ENCODE data around the gene TREML4.

TREML4 gene

DNA sequence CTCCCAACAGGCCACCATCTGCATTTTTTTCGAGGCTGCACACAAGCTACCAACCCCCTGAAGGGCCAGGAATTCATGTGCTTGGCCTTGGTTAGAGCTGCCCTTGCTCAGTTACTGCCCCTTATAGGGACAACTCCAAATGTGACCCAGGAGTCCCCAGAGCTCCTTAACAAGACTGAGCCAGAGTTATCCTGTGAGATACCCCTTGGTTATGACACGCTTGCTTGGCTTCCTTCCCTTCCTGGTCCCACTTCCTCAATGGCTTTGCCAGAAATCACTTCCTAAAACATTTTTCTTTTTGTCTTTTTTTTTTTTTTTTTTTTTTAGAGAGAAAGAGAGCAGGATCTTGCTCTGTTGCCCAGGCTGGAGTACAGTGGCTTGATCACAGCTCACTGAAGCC lies 49.5 kb downstream of the TREML4 start:
- peak overlapping the region; percentile 19 for H3K27ac Mint-ChIP-seq
- no peak overlapping the region for H3K4me3 Mint-ChIP-seq
- H3K4me1 Mint-ChIP-seq (ENCODE audit: low read depth): peaks cover 9% of the 10 kb centered on the region
- peaks cover 12% of the 10 kb centered on the region for H3K27me3 Mint-ChIP-seq (ENCODE audit: low read depth)
- no peaks in the 10 kb centered on the region for H3K9me3 Mint-ChIP-seq
- no peaks in the 10 kb centered on the region for H3K36me3 Mint-ChIP-seq (ENCODE audit: low read depth)

- Mint-ChIP-seq H3K9me3 (peaks cover 3% of the 10 kb centered on the region), H3K4me1 (ENCODE audit: low read depth) (peaks cover 9% of the 10 kb centered on the region), H3K27ac (no peak overlapping the region), H3K36me3 (ENCODE audit: low read depth) (no peaks in the 10 kb centered on the region), H3K4me3 (no peak overlapping the region), H3K27me3 (ENCODE audit: low read depth) (peaks cover 19% of the 10 kb centered on the region)
Measured at GRCh38 chr6:41278699-41279405, 50.7 kb downstream of the TREML4 start.

DNA sequence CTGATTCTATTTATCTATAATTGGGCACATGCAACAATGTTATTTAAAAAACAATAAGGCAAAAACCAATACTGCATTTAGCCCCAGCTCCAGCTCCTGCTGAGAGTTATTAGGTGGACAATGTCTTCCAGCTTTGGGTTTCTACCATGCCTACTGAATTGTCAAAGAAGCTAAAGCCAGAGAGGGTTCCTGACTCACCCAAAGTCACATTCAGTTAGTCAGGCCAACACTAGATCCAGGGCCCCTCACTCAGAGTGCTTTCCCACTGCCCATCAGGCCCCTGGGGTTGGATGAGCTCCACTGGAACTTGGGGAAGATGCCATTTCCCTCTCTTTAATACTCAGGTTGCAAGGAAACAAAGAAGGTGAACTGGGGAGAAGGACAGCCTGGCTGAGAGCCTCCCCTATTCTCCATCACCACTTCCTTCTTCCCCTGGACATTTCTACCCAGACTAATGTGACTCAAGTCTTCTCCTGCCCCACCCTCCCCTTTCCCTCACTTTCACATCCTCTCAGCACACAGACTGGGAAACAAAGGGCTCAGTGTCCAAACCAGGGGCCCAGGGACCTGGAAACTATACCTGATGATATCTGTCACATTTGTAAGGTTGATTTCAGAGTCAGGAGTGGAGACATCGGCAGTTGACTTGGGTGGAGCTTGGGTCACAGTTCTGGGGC lies 52.4 kb downstream of the TREML4 start:
- Mint-ChIP-seq H3K27me3 (ENCODE audit: low read depth) (peaks cover 19% of the 10 kb centered on the region), H3K9me3 (peaks cover 3% of the 10 kb centered on the region), H3K27ac (no peak overlapping the region), H3K36me3 (ENCODE audit: low read depth) (no peaks in the 10 kb centered on the region), H3K4me3 (no peak overlapping the region), H3K4me1 (ENCODE audit: low read depth) (peaks cover 9% of the 10 kb centered on the region)

- peaks cover 9% of the 10 kb centered on the region for H3K4me1 Mint-ChIP-seq (ENCODE audit: low read depth)
- H3K36me3 Mint-ChIP-seq (ENCODE audit: low read depth): no peaks in the 10 kb centered on the region
- H3K9me3 Mint-ChIP-seq: peaks cover 3% of the 10 kb centered on the region
- H3K27ac Mint-ChIP-seq: no peak overlapping the region
- H3K4me3 Mint-ChIP-seq: no peak overlapping the region
- peaks cover 7% of the 10 kb centered on the region for H3K27me3 Mint-ChIP-seq (ENCODE audit: low read depth)
Measured at GRCh38 chr6:41283600-41283999, 55.5 kb downstream of the TREML4 start.

- H3K27ac Mint-ChIP-seq: no peak overlapping the region
- H3K27me3 Mint-ChIP-seq (ENCODE audit: low read depth): peaks cover 7% of the 10 kb centered on the region
- no peaks in the 10 kb centered on the region for H3K36me3 Mint-ChIP-seq (ENCODE audit: low read depth)
- H3K4me3 Mint-ChIP-seq: no peak overlapping the region
- H3K4me1 Mint-ChIP-seq (ENCODE audit: low read depth): peaks cover 1% of the 10 kb centered on the region
- H3K9me3 Mint-ChIP-seq: peaks cover 3% of the 10 kb centered on the region
Measured at GRCh38 chr6:41284726-41285125, 56.6 kb downstream of the TREML4 start.

- Mint-ChIP-seq H3K27ac (no peak within 1 kb of the TSS), H3K4me3 (no peak within 1 kb of the TSS), H3K36me3 (ENCODE audit: low read depth) (no peaks in the 10 kb centered on the region), H3K4me1 (ENCODE audit: low read depth) (no peaks in the 10 kb centered on the region), H3K27me3 (ENCODE audit: low read depth) (peaks cover 7% of the 10 kb centered on the region), H3K9me3 (peaks cover 3% of the 10 kb centered on the region)
Measured at GRCh38 chr6:41286544-41287346, 58.6 kb downstream of the TREML4 start, which contains the start of gene TREM1. Gene TREM1, minus strand, starts transcription at chr6:41286682. Its CDS starts 27 bp downstream, at chr6:41286655.

GRCh38 chr6:41288030-41288753 lies 60.0 kb downstream of the TREML4 start:
- H3K4me3 Mint-ChIP-seq: no peak overlapping the region
- H3K9me3 Mint-ChIP-seq: no peaks in the 10 kb centered on the region
- H3K27me3 Mint-ChIP-seq (ENCODE audit: low read depth): peaks cover 3% of the 10 kb centered on the region
- no peak overlapping the region for H3K27ac Mint-ChIP-seq
- no peaks in the 10 kb centered on the region for H3K4me1 Mint-ChIP-seq (ENCODE audit: low read depth)
- no peaks in the 10 kb centered on the region for H3K36me3 Mint-ChIP-seq (ENCODE audit: low read depth)

Data from T-helper 1 cell treated with Interleukin-12 subunit alpha and Interleukin-12 subunit beta and Interleukin-4 antibody, amounts not matched to agents 30 μg/mL and 1 μg/mL, for 36 hours (primary cell).